IPS-20b (cell line): ENCODE measurements around the gene ARFGAP1.

Source experiments
- H3K27ac ChIP-seq: one replicate; pipeline ENCODE4 v1.5.1; 2013; ENCODE audit warnings: low read length
- H3K27me3 ChIP-seq: 2 replicates; pipeline ENCODE4 v1.6.1; 2013; ENCODE audit warnings: mild to moderate bottlenecking, low read length, inconsistent platforms; ENCODE audit not compliant: insufficient read depth
- H3K36me3 ChIP-seq: 2 replicates; pipeline ENCODE4 v1.6.1; 2013; ENCODE audit warnings: low read depth, mild to moderate bottlenecking, inconsistent platforms, low read length, moderate library complexity; ENCODE audit not compliant: insufficient read depth
- H3K4me1 ChIP-seq: 2 replicates; pipeline ENCODE4 v1.6.1; 2013; ENCODE audit warnings: mild to moderate bottlenecking, control low read depth, inconsistent platforms, low read length, moderate library complexity; ENCODE audit not compliant: insufficient read depth
- H3K4me3 ChIP-seq: 2 replicates; pipeline ENCODE4 v1.5.1; 2013; ENCODE audit warnings: mild to moderate bottlenecking, low read length, inconsistent platforms
- H3K9ac ChIP-seq: 2 replicates; pipeline ENCODE4 v1.6.1; 2013; ENCODE audit warnings: low read depth, mild to moderate bottlenecking, inconsistent platforms, low read length, moderate library complexity
- H3K9me3 ChIP-seq: 2 replicates; pipeline ENCODE4 v1.6.1; 2013; ENCODE audit warnings: mild to moderate bottlenecking, low read depth, low read length, inconsistent platforms; ENCODE audit not compliant: insufficient read depth

ARFGAP1 gene

GRCh38 chr20:63274381-63275228 lies 2.0 kb downstream of the ARFGAP1 start:
- peaks cover 7% of the 10 kb centered on the region for H3K4me1 ChIP-seq
- H3K36me3 ChIP-seq = peaks cover 36% of the 10 kb centered on the region
- no peak overlapping the region for H3K9ac ChIP-seq
- no peaks in the 10 kb centered on the region for H3K9me3 ChIP-seq
- H3K27me3 ChIP-seq = no peaks in the 10 kb centered on the region
- H3K4me3 ChIP-seq = no peak overlapping the region
- no peak overlapping the region for H3K27ac ChIP-seq

- no peak overlapping the region for H3K4me3 ChIP-seq
- H3K9me3 ChIP-seq = no peaks in the 10 kb centered on the region
- H3K27me3 ChIP-seq = no peaks in the 10 kb centered on the region
- H3K27ac ChIP-seq = no peak overlapping the region
- peaks cover 47% of the 10 kb centered on the region for H3K36me3 ChIP-seq
- peaks cover 7% of the 10 kb centered on the region for H3K4me1 ChIP-seq
- H3K9ac ChIP-seq = no peak overlapping the region
Observed at GRCh38 chr20:63275825-63276224, 3.2 kb downstream of the ARFGAP1 start.

GRCh38 chr20:63276956-63277355 lies 4.3 kb downstream of the ARFGAP1 start:
- H3K36me3 ChIP-seq = peaks cover 56% of the 10 kb centered on the region
- H3K27me3 ChIP-seq = no peaks in the 10 kb centered on the region
- H3K27ac ChIP-seq = no peak overlapping the region
- H3K9me3 ChIP-seq = no peaks in the 10 kb centered on the region
- H3K9ac ChIP-seq = no peak overlapping the region
- no peak overlapping the region for H3K4me3 ChIP-seq
- H3K4me1 ChIP-seq = peaks cover 7% of the 10 kb centered on the region

GRCh38 chr20:63277466-63278272 lies 5.1 kb downstream of the ARFGAP1 start:
- Histone ChIP-seq H3K36me3 (peaks cover 60% of the 10 kb centered on the region), H3K4me3 (no peak overlapping the region), H3K9ac (no peak overlapping the region), H3K4me1 (peaks cover 7% of the 10 kb centered on the region), H3K27me3 (no peaks in the 10 kb centered on the region), H3K9me3 (no peaks in the 10 kb centered on the region), H3K27ac (no peak overlapping the region)

GRCh38 chr20:63278661-63279060 lies 6.0 kb downstream of the ARFGAP1 start:
- Histone ChIP-seq H3K4me3 (no peak overlapping the region), H3K27me3 (no peaks in the 10 kb centered on the region), H3K27ac (no peak overlapping the region), H3K9me3 (no peaks in the 10 kb centered on the region), H3K36me3 (peaks cover 69% of the 10 kb centered on the region), H3K4me1 (peaks cover 4% of the 10 kb centered on the region), H3K9ac (no peak overlapping the region)

GRCh38 chr20:63279931-63280330 lies 7.3 kb downstream of the ARFGAP1 start:
- no peaks in the 10 kb centered on the region for H3K9me3 ChIP-seq
- H3K27ac ChIP-seq = no peak overlapping the region
- H3K36me3 ChIP-seq = peaks cover 74% of the 10 kb centered on the region
- no peak overlapping the region for H3K4me3 ChIP-seq
- H3K4me1 ChIP-seq = no peaks in the 10 kb centered on the region
- no peaks in the 10 kb centered on the region for H3K27me3 ChIP-seq
- no peak overlapping the region for H3K9ac ChIP-seq

DNA sequence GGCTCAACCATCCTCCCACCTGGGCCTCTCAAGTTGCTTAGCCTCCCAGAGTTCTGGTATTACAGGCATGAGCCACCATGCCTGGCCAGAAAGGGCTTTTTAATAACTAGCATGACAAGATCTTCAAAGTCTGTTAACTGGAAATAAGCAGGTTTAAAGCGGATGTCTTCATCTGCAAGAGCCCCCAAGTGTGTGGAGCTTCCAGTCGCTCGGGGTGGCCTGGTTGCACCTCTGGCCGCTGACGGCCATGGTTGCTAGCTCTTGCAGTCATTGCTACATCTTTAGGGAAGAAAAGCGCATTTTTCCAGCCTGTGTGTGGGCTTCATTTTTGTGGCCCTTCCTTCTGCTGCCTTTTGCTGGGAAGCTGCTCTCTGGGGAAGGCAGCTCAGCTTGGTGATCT lies 7.8 kb downstream of the ARFGAP1 start:
- Histone ChIP-seq H3K9me3 (no peaks in the 10 kb centered on the region), H3K4me1 (no peaks in the 10 kb centered on the region), H3K36me3 (peaks cover 76% of the 10 kb centered on the region), H3K27me3 (no peaks in the 10 kb centered on the region), H3K9ac (no peak overlapping the region), H3K4me3 (no peak overlapping the region), H3K27ac (no peak overlapping the region)

DNA sequence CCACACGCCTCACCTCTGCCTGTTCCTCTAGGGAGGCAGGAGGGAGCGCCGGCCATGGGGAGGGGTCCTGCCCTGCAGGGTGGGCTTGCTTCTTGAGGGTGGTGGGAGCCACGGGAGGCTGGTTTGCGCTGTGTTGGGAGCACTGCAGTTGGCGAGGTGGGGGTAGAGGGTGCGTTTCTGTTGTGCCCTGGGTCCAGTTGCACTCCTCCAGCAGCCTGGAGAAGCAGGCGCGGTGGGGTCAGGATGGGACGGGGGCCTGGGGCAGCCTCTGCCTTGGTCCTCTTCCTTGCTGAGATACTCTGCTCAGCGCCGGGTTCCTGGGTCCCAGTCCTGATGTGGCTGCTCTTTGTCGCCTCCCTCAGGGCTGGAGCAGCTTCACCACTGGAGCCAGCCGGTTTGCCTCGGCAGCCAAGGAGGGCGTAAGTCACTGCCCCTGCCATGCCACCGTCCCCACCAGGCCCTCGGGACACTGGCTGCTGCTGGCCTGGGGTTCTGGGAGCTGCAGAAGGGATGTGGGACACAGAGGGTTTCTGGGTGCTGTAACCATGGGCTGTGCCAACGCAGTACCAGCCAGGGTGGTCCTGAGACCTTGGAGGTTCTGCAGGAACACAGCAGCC lies 8.4 kb downstream of the ARFGAP1 start:
- no peak overlapping the region for H3K4me3 ChIP-seq
- no peaks in the 10 kb centered on the region for H3K4me1 ChIP-seq
- peaks cover 80% of the 10 kb centered on the region for H3K36me3 ChIP-seq
- no peak overlapping the region for H3K27ac ChIP-seq
- H3K27me3 ChIP-seq = no peaks in the 10 kb centered on the region
- no peaks in the 10 kb centered on the region for H3K9me3 ChIP-seq
- H3K9ac ChIP-seq = no peak overlapping the region

DNA sequence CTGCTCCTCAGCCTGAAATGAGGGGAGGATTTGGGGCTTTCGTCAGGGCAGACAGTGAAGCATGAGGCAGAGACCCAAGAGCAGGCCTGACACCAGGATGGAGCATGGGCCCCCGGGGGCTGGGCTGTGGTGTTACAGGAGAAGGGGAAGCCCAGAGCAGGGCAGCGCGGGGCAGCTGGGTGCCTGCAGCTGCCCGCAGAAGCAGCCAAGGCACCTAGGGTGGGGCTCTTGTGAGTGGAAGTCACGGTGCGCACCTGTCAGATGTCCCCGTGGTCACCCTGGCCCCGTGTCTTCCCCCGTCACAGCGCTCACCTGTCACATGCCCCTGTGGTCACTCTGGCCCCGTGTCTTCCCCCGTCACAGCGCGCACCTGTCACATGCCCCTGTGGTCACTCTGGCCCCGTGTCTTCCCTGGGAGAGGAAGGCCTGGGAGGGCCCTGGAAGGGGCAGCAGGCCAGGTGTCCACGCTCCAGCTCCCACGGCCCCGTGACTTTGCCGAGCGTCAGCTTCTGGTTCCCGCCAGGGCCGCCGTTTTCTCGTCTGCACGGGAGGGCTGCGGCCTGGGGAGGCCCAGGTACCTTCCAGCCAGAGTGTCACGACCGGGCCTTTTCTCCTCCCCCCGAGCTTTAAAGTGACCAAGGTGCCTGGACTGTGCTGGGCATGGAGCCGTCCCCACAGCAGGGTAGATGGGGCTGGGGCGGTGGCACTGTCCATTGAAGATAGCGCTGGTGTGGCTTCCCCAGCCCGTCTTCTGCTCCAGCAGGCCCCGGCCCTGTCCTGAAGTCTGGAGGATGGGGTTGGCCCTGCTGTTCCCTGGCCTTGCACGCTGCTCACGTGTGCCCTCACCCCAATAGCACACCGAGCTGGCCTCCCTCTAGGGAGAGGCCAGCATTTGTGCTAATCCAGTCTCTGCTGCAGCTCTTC lies 9.4 kb downstream of the ARFGAP1 start:
- no peaks in the 10 kb centered on the region for H3K4me1 ChIP-seq
- no peaks in the 10 kb centered on the region for H3K9me3 ChIP-seq
- H3K27ac ChIP-seq = no peak overlapping the region
- H3K4me3 ChIP-seq = no peak overlapping the region
- peaks cover 76% of the 10 kb centered on the region for H3K36me3 ChIP-seq
- H3K9ac ChIP-seq = no peak overlapping the region
- no peaks in the 10 kb centered on the region for H3K27me3 ChIP-seq

GRCh38 chr20:63282946-63283345 lies 10.3 kb downstream of the ARFGAP1 start:
- no peaks in the 10 kb centered on the region for H3K4me1 ChIP-seq
- no peaks in the 10 kb centered on the region for H3K27me3 ChIP-seq
- peaks cover 74% of the 10 kb centered on the region for H3K36me3 ChIP-seq
- H3K9me3 ChIP-seq = no peaks in the 10 kb centered on the region
- H3K4me3 ChIP-seq = no peak overlapping the region
- H3K27ac ChIP-seq = no peak overlapping the region
- H3K9ac ChIP-seq = no peak overlapping the region
